M059J (cell line): ENCODE data around the gene SRPK2. TPM values are rescaled to one million over a fixed set of nuclear protein-coding genes. Genes with fewer than 3 reads are reported as not detected.
A peak's percentile ranks its signal among the peaks of the same experiment; 100 is the strongest.
"Not testable (repeated sequence)": the region's sequence is repeated elsewhere in the genome, so short reads cannot be mapped to it uniquely, and the experiment has no call there.

Source experiments
- DNase-seq: peaks from one replicate; pipeline ENCODE4 v3.0.0-alpha.2; 2012; ENCODE audit warnings: low read depth
- total RNA-seq: library from RNA; depleted of rRNA; stranded (reverse); fragments of >200 nt; shearing (Covaris generic); gene quantifications from 2 replicates; pipeline ENCODE4 v1.2.3, GENCODE V29; 2014

SRPK2 gene
- total RNA-seq, 1 experiment from 2014 or later = 51.5 TPM

DNA sequence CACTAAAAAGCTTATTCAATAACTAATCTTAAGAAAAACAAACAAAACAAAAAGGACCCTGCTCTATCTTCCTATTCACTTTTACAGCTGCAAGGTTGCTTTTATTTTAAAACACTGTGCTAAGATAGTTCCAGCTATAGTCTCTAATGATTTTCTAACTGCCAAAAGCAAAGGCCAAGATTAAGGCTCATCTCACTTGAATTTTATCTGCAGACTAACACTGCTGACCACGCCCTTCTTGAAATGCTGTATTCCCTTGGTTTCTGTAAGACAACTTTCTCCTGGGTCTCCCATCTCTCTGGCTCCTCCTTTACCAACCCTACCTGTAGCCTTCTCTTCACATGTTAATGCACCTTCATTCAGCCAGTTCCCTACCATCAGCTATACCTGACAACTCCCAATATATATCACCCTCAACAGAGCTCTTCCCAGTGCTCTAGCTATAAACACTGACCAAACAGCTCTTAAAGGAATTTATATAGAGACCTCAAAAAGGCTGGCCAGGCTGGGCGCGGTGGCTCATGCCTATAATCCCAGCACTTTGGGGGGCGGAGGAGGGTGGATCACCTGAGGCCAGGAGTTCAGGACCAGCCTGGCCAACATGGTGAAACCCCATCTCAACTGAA, 11.7 kb downstream of the SRPK2 start:
- DNase-seq = no peak

DNA sequence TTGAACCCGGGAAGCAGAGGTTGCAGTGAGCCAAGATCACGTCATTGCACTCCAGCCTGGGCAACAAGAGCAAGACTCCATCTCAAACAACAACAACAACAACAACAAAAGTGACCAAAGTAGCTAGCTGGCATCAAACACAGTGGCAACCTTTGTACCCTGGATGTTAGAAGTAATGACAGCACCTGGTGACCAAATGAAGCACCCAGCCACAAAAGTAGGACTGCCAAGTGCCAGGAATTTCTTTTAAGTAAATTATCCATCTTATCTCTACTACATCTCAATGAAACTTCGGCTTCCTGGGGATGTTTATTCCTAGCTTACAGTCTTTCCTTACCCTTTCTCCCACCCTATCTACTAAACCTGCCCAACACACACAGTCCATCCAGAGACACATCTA, 18.8 kb downstream of the SRPK2 start:
- peak; percentile 59 for DNase-seq

DNA sequence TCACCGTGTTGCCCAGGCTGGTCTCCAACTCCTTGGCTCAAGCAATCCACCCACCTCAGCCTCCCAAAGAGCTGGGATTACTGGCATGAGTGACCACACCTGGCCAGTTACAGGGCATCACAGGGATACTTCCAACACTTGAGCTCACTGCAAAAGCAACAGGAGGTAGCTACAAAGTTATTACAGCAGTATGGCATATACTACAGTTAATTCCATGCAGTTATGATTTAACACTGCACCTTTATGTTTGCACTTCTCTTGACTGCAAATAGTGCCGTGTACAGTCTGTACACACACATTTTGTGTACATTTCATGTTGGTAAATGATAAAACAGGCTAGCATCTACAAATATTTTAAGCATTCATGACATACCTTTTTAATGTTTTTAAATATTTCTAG, 21.3 kb downstream of the SRPK2 start:
- no peak for DNase-seq

DNA sequence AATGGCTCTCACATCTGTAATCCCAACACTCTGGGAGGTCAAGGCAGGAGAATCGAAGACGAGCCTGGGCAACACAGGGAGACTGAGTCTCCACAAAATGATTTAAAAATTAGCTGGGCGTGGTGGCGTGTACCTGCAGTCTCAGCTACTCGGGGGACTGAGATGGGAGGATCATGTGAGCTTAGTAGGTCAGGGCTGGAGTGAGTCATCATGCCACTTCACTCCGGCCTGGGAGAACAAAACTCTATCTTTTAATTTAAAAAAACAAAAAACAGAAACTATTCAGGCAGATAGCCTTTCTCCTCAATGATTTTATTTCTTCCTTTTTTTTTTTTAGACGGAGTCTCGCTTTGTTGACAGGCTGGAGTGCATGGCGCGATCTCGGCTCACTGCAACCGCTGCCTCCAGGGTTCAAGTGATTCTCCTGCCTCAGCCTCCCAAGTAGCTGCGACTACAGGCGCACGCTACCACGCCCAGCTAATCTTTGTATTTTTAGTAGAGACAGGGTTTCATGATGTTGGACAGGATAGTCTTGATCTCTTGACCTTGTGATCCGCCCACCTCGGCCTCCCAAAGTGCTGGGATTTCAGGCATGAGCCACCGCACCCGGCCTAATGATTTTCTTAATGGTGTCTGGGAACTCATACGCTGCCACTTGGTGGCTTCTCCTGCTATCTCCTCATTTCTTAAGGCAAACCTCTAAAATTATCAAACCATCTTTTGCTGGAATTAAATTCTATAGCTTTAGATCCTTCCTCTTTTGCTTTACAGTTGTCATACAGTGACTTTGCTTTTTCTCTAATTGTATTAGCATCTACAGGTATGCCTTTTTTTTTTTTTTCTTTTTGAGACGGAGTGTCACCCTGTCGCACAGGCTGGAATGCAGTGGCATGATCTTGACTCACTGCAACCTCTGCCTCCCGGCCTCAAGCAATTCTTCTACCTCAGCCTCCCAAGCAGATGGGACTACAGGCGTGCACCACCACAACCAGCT, 22.9 kb downstream of the SRPK2 start:
- peak; percentile 50 for DNase-seq

GRCh38 chr7:105364684-105365083, 24.0 kb downstream of the SRPK2 start:
- peak; percentile 34 for DNase-seq

- not testable (repeated sequence) for DNase-seq
Measured at GRCh38 chr7:105363657-105364056, 25.1 kb downstream of the SRPK2 start.

GRCh38 chr7:105362685-105363084, 26.0 kb downstream of the SRPK2 start:
- not testable (repeated sequence) for DNase-seq

DNA sequence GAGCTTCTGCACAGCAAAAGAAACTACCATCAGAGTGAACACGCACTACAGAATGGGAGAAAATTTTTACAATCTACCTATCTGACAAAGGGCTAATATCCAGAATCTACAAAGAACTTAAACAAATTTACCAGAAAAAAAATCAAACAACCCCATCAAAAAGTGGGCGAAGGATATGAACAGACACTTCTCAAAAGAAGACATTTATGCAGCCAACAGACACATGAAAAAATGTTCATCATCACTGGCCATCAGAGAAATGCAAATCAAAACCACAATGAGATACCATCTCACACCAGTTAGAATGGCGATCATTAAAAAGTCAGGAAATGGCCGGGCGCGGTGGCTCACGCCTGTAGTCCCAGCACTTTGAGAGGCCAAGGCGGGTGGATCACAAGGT, 26.7 kb downstream of the SRPK2 start:
- DNase-seq = not testable (repeated sequence)

GRCh38 chr7:105360149-105360548, 28.6 kb downstream of the SRPK2 start:
- not testable (repeated sequence) for DNase-seq

DNA sequence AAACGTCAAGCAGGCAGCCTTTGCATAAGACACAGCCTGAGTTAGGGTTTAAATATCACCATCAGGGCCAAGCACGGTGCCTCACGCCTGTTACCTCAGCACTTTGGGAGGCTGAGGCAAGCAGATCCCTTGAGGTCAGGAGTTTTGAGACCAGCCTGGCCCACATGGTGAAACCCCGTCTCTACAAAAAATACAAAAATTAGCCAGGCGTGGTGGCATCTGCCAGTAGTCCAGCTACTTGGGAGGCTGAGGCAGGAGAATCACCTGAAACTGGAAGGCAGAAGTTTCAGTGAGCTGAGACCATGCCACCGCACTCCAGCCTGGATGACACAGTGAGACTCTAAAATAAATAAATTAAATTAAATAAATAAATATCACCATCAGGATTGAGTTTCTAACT, 33.0 kb downstream of the SRPK2 start:
- no peak for DNase-seq

GRCh38 chr7:105354383-105354782, 34.3 kb downstream of the SRPK2 start:
- no peak for DNase-seq

DNA sequence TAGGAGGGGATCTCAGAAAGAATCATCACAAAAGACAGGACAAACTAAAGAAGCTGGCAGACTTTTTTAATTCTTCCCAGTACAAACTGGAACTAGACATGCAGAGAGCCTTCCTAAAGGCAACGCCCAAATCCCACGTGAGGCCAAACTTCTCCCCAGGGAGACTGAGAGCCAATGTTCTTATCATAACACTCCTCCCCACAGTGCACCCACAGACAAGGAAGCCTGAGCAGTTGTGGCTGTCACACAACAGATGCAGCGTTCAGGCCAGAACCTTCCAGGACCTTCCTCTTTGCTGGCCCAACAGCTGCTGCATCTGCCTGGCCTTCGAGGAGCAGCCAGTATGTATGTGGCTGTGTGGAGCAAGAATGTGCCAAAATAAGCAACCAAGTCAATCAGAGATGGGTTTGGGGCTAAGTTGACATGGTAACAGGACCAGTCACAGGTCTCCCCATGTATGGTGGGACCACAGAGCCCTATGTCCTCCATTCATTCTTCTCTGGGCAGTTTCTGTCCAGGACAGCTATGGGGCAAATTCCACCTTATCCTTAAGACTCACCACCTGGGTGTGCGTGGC, 34.9 kb downstream of the SRPK2 start:
- DNase-seq = no peak

GRCh38 chr7:105352901-105353668, 35.6 kb downstream of the SRPK2 start:
- no peak for DNase-seq

- DNase-seq = peak; percentile 93
Measured at GRCh38 chr7:105352018-105352612, 36.6 kb downstream of the SRPK2 start.

GRCh38 chr7:105350906-105351305, 37.8 kb downstream of the SRPK2 start:
- DNase-seq = no peak

GRCh38 chr7:105348177-105348576, 40.5 kb downstream of the SRPK2 start:
- not testable (repeated sequence) for DNase-seq

DNA sequence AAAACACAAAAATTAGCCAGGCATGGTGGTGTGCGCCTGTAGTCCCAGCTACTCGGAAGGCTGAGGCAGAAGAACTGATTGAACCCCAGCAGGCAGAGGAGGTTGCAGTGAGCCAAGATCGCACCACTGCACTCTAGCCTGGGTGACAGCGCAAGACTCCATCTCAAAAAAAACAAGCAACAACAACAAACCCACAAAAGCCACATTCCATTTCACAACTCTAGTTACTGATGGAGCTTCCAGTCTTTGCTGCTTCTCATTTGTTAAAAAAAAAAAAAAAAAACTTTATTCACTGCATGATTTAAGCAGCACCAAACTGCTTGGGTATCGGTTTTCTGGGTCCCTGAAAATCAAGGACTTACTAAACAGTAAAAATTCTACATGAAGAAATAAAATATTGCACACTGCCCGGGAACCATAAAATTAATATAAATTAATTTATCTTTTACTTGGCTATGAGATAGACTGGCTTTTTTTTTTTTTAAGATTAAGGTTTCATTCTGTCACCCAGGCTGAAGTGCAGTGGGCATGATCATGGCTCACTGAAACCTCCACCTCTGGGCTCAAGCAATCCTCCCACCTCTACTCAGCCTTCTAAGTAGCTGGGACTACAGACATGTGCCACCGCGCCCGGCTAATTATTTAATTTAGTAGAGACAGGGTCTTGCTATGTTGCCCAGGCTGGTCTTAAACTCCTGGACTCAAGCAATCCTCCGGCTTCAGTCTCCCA, 42.0 kb downstream of the SRPK2 start:
- no peak for DNase-seq

DNA sequence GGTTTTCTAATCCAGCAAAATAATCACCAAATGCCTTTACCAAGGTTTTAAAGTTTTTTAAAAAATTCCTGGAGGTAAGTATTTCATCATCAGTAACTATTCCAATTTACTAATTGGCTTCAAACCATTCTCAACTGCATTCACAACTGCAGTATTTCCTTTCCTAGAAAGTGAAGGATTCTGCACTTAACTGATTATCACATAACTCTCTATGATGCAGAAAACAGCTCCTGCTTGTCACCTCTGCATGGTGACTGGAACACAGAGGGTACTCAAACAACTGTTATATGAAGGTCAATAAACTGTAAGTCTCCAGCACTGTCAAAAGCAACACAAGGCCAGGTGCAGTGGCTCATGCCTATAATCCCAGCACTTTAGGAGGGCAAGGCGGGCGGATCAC, 42.6 kb downstream of the SRPK2 start:
- no peak for DNase-seq

DNA sequence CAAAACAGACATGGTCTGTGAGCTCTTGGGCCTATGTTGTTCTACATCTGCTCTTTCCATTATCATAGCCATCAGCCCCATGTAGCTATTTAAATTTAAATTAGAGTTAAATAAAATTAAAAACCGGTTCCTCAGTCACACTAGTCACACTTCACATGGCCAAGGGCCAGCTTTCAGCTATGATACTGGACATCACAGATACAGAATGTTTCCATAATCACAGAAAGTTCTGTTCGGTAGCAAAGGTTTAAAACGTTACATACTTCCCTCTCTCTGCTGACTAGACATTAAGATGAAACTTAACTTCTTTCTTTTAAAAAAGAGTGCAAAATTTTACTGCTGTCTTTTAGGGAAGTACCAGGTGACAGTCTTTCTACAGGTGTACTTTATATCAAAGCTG, 43.0 kb downstream of the SRPK2 start:
- DNase-seq = no peak

- no peak for DNase-seq
Measured at GRCh38 chr7:105345003-105345402, 43.7 kb downstream of the SRPK2 start.
